Activated CD4-positive, CD25-positive, alpha-beta regulatory T cell (primary cell): ENCODE measurements around the gene CDON.

Experiments used
- DNase-seq, 4 experiments: peaks; one replicate each; lab custom pipeline; 2025; lab: John Stamatoyannopoulos, UW

Gene CDON

GRCh38 chr11:125955856-125956255 lies 106.8 kb downstream of the CDON start:
- no peak for DNase-seq

GRCh38 chr11:125954945-125955640 lies 107.6 kb downstream of the CDON start:
- no peak for DNase-seq

GRCh38 chr11:125954123-125954944 lies 108.3 kb downstream of the CDON start:
- no peak for DNase-seq

GRCh38 chr11:125953401-125953935 lies 109.2 kb downstream of the CDON start:
- DNase-seq: no peak

GRCh38 chr11:125952973-125953372 lies 109.7 kb downstream of the CDON start:
- no peak for DNase-seq

GRCh38 chr11:125952559-125952958 lies 110.1 kb downstream of the CDON start:
- no peak for DNase-seq

GRCh38 chr11:125951731-125952130 lies 110.9 kb downstream of the CDON start:
- no peak for DNase-seq

- DNase-seq: no peak
These were observed 111.7 kb downstream of the CDON start for GRCh38 chr11:125950696-125951651.

GRCh38 chr11:125950178-125950490 lies 112.5 kb downstream of the CDON start:
- DNase-seq: no peak

- DNase-seq: no peak
These were observed 113.1 kb downstream of the CDON start for GRCh38 chr11:125949271-125950177.

- no peak for DNase-seq
These were observed 114.2 kb downstream of the CDON start for GRCh38 chr11:125948278-125949051.

GRCh38 chr11:125947419-125948277 lies 115.0 kb downstream of the CDON start:
- no peak for DNase-seq

GRCh38 chr11:125946712-125947418 lies 115.8 kb downstream of the CDON start:
- DNase-seq: no peak

GRCh38 chr11:125945797-125946520 lies 116.7 kb downstream of the CDON start, which contains the start of gene VSIG10L2:
TSS of gene VSIG10L2 (plus strand) at chr11:125946044. CDS start at chr11:125946056, 12 bp downstream.
- no peak for DNase-seq

GRCh38 chr11:125945011-125945796 lies 117.5 kb downstream of the CDON start:
- DNase-seq: no peak

- no peak for DNase-seq
These were observed 118.2 kb downstream of the CDON start for GRCh38 chr11:125944350-125945010.
